GM12873 (cell line): ENCODE measurements around the gene MTHFD1L.

Experiments
- TF ChIP-seq, protein P1 (sequence below): IDR thresholded peaks from 2 replicates; pipeline ENCODE4 v1.5.1; 2012; ENCODE audit warnings: low read depth, mild to moderate bottlenecking, moderate library complexity, low read length, control low read depth; ENCODE audit not compliant: insufficient read depth; ENCODE audit errors: missing control alignments

The MTHFD1L gene

DNA sequence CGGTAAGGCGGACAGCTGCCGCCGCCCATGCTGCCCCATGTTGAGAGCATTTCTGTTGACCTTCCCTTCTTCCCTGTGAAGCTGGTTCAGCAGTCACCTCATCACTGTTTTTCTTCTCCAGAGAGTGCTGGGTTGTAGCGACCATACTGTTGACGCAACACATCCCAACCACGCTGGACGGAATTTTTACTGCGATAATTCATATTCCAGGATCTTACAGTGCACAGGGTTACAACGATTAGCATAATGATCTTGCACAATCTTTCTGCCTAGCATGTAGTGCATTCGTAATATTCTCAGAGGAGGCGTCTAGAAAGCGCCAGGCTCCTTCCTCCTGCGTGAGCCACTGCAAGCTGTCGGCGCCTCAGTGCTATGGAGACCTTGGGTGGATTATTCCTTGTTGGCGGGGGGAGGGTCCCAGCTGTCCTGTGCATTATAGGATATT, 137.0 kb downstream of the MTHFD1L start:
- TF ChIP-seq, protein P1, sequence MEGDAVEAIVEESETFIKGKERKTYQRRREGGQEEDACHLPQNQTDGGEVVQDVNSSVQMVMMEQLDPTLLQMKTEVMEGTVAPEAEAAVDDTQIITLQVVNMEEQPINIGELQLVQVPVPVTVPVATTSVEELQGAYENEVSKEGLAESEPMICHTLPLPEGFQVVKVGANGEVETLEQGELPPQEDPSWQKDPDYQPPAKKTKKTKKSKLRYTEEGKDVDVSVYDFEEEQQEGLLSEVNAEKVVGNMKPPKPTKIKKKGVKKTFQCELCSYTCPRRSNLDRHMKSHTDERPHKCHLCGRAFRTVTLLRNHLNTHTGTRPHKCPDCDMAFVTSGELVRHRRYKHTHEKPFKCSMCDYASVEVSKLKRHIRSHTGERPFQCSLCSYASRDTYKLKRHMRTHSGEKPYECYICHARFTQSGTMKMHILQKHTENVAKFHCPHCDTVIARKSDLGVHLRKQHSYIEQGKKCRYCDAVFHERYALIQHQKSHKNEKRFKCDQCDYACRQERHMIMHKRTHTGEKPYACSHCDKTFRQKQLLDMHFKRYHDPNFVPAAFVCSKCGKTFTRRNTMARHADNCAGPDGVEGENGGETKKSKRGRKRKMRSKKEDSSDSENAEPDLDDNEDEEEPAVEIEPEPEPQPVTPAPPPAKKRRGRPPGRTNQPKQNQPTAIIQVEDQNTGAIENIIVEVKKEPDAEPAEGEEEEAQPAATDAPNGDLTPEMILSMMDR, result no peak

DNA sequence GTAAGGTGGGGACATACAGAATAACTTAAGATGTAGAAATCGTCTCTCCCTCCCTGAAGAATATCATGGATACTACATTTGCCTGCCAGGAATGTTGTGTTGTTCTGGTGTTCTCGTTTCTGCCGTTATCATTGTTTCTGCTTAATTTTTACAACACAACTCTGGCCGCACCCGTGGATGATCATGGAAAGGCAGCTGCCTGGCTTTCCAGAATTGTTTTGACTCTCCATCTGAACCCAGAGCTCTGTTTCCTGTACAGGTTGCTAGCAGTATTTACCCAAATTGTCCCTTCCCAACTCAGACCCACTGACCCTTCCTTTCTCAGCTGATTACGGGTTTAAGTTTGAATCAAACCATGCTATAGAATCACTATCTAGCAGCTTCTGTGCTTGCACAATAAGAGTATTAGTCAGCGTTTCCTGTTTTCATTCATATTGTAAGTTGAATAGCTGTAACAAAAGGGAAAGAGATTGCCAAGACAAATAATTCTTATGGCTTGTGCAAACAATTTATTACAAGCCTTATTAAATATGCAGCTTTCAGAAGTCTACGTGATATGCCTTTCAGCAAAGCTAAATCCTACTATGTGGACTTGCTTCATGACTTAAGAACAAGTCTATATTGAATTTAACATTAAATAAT, 139.0 kb downstream of the MTHFD1L start:
- TF ChIP-seq, protein P1, result no peak

DNA sequence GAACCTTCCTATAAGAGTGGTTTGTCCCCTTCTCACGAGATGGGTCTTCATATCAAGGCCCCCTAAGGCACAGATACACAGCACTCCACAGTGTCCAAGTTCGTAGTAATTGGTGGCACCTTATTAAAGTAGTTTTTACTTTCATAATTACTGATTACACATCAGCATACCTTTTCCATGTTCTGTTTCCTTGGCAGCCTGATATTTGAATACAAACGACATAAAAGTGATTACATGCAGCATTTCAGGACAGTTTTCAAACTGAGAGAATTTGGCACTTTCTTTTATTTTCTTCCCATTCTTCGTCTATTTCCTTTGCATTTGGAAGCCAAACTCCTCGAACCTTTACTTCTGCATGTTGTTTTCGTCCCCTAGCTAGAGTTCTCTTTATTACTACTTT, 139.7 kb downstream of the MTHFD1L start:
- TF ChIP-seq, protein P1, result no peak

GRCh38 chr6:151005896-151006632, 140.6 kb downstream of the MTHFD1L start:
- TF ChIP-seq, protein P1, result no peak

DNA sequence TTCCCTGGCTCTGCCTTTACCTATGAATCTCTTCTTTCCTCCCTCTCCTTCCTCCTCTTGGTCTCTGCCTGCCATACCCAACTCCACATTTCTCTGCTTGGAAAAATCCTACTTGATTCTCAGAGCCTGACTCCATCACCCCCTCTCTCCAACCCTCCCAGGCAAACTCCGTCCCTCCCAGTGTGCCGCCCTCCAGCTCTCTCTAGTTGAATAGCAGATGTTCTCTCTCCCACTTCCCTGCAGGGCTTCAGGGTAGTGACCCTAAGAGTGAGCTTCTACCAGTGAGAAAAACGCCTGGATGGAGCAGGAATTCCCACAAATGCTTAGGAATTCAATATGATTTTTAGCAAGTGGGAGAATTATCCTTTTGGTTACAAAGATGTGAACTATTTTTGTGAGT, 141.6 kb downstream of the MTHFD1L start:
- TF ChIP-seq, protein P1, result no peak

DNA sequence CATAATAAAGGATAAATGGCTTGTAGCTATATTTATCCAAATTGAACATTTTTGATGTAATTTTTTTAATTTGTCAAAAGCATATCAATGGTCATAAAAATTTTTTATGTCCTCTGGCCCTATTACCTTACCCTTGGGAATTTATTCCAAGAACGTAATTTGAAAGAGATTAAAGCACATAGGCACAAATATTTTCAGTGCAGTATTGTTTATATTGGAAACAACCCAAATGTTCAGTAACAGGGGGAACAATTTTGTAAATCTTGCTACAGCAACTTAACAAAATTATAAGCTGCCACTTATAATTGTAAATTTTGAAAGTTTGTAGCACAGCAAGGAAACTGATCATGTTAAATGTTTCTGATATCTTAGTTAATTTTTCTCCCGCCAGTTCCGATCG, 142.4 kb downstream of the MTHFD1L start:
- TF ChIP-seq, protein P1, result no peak

DNA sequence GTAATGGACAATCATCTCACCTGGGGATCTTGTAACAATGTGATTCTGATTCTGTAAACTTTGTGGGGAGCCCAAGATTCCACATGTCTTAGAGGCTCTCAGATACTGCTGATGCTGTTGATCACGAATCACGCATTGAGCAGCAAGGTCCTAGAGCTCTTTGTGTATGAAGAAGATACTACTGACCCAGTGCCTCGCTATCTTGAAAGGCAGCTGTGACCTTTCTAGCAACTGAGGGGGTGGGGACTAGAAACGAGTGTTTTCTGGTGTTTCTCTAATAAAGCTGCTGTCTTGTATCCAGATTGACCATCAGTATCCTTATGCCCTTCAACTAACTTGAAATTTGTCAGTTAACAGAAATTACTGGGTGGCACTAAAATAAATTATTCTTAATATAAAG, 142.9 kb downstream of the MTHFD1L start:
- TF ChIP-seq, protein P1, result no peak
